ENCODE results near the gene C1QBP. TPM values are rescaled to one million over a fixed set of nuclear protein-coding genes. Genes with fewer than 3 reads are reported as not detected.

The C1QBP gene
- total RNA-seq, 1 experiment from 2014 or later: 308 TPM

- H3F3A ChIP-seq (ENCODE audit: low read length, unreplicated experiment): peaks cover 6% of the 10 kb centered on the region
- H4K20me1 ChIP-seq (ENCODE audit: low read length): peaks cover 31% of the 10 kb centered on the region
- H2AFZ ChIP-seq (ENCODE audit: low read length): no peak overlapping the region
- no peaks in the 10 kb centered on the region for H3K9me2 ChIP-seq (replicated peaks; ENCODE audit: low read length)
- H3K4me2 ChIP-seq (ENCODE audit: low read length): peak overlapping the region; percentile 84
- peaks cover 13% of the 10 kb centered on the region for H3K4me1 ChIP-seq (ENCODE audit: insufficient read depth, low read length)
- POLR2A ChIA-PET (ENCODE audit: unreplicated experiment): no interaction called here
- TF ChIP-seq, protein P1, sequence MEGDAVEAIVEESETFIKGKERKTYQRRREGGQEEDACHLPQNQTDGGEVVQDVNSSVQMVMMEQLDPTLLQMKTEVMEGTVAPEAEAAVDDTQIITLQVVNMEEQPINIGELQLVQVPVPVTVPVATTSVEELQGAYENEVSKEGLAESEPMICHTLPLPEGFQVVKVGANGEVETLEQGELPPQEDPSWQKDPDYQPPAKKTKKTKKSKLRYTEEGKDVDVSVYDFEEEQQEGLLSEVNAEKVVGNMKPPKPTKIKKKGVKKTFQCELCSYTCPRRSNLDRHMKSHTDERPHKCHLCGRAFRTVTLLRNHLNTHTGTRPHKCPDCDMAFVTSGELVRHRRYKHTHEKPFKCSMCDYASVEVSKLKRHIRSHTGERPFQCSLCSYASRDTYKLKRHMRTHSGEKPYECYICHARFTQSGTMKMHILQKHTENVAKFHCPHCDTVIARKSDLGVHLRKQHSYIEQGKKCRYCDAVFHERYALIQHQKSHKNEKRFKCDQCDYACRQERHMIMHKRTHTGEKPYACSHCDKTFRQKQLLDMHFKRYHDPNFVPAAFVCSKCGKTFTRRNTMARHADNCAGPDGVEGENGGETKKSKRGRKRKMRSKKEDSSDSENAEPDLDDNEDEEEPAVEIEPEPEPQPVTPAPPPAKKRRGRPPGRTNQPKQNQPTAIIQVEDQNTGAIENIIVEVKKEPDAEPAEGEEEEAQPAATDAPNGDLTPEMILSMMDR (conservative IDR thresholded peaks at IDR 0.05; ENCODE audit: low read depth, low read length): no peak
- TF ChIP-seq EZH2 (IDR thresholded peaks at IDR 0.05; ENCODE audit: low read length, unreplicated experiment) (no peak), EZH2phosphoT487 (IDR thresholded peaks at IDR 0.05; ENCODE audit: borderline replicate concordance, low read length) (no peak)
- no peaks in the 10 kb centered on the region for H3K9me3 ChIP-seq (ENCODE audit: low read length)
- no peak overlapping the region for H3K27ac ChIP-seq (ENCODE audit: low read length)
- no peak for ATAC-seq
- DNase-seq: no peak
- peaks cover 67% of the 10 kb centered on the region for H3K79me2 ChIP-seq (ENCODE audit: low read length)
- H3K27me3 ChIP-seq (ENCODE audit: low read length): no peaks in the 10 kb centered on the region
- no peaks in the 10 kb centered on the region for H3K36me3 ChIP-seq (ENCODE audit: low read depth, low read length)
- H3K4me3 ChIP-seq (ENCODE audit: low read length): peak overlapping the region; percentile 97
- intact Hi-C loops (cut with micrococcal nuclease): no loop called here
- CTCF ChIA-PET: no interaction called here
- no TSS peak for BruUV-seq (replicated peaks)
- H3K9ac ChIP-seq (ENCODE audit: low read length): peak overlapping the region; percentile 98; the same call in 1 of the 2 replicates
Observed at GRCh38 chr17:5466295-5466694, 27.3 kb upstream of the C1QBP start.

DNA sequence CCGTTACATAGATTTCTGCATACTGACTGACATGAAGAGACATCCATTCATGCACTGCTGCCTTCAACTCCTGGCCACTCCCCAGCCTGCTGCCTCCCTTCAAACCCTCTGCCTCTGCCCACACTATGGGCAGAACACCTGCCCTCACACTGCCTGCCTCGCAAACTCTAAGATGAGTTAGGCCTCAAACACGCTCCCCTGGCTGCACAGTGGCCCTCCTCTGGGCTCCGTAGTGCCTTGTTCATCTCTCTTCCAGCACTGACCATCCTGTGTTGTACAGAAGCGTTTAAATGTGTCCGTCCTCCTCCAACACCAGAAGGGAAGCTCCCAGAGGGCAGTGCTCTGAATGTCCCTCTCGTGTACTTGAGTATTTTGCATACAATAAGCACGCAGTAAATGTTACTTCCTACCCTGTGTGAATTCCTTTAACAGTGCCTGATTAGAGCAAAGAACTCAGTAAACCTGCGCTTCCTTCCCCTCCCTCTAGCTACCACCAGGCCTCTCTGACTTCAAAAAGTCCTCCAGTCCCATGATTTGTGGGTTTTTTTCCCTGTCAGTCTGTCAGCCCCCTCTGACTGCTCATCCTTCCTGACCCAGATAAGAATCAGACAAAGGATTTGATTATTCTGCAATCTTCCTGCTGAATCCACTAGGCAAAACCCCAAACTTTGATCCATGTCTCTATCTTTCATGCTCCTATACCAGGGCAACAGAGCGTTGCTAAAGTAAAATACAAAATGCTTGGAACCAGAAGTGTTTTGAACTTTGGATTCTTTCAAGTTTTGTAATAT, 26.0 kb upstream of the C1QBP start:
- BruUV-seq (replicated peaks): no TSS peak
- H3K36me3 ChIP-seq (ENCODE audit: low read depth, low read length): no peaks in the 10 kb centered on the region
- no peaks in the 10 kb centered on the region for H3K27me3 ChIP-seq (ENCODE audit: low read length)
- no peaks in the 10 kb centered on the region for H3K9me2 ChIP-seq (replicated peaks; ENCODE audit: low read length)
- DNase-seq: no peak
- H3K9me3 ChIP-seq (ENCODE audit: low read length): no peaks in the 10 kb centered on the region
- peaks cover 31% of the 10 kb centered on the region for H4K20me1 ChIP-seq (ENCODE audit: low read length)
- H3K4me3 ChIP-seq (ENCODE audit: low read length): no peak overlapping the region
- intact Hi-C loops (cut with micrococcal nuclease): no loop called here
- H3K4me1 ChIP-seq (ENCODE audit: insufficient read depth, low read length): peaks cover 13% of the 10 kb centered on the region
- peaks cover 67% of the 10 kb centered on the region for H3K79me2 ChIP-seq (ENCODE audit: low read length)
- no peak overlapping the region for H3K4me2 ChIP-seq (ENCODE audit: low read length)
- TF ChIP-seq EZH2phosphoT487 (IDR thresholded peaks at IDR 0.05; ENCODE audit: borderline replicate concordance, low read length) (no peak), EZH2 (IDR thresholded peaks at IDR 0.05; ENCODE audit: low read length, unreplicated experiment) (no peak)
- TF ChIP-seq, protein P1 (conservative IDR thresholded peaks at IDR 0.05; ENCODE audit: low read depth, low read length): no peak
- POLR2A ChIA-PET (ENCODE audit: unreplicated experiment): no interaction called here
- CTCF ChIA-PET: no interaction called here
- no peak overlapping the region for H3K27ac ChIP-seq (ENCODE audit: low read length)
- H2AFZ ChIP-seq (ENCODE audit: low read length): no peak overlapping the region
- no peaks in the 10 kb centered on the region for H3F3A ChIP-seq (ENCODE audit: low read length, unreplicated experiment)
- no peak overlapping the region for H3K9ac ChIP-seq (ENCODE audit: low read length)
- ATAC-seq: no peak

GRCh38 chr17:5446786-5447185, 7.8 kb upstream of the C1QBP start:
- Histone ChIP-seq H3K36me3 (ENCODE audit: low read depth, low read length) (peaks cover 14% of the 10 kb centered on the region), H3F3A (ENCODE audit: low read length, unreplicated experiment) (no peaks in the 10 kb centered on the region), H3K9me3 (ENCODE audit: low read length) (no peaks in the 10 kb centered on the region), H3K9ac (ENCODE audit: low read length) (no peak overlapping the region), H3K79me2 (ENCODE audit: low read length) (no peaks in the 10 kb centered on the region), H3K27ac (ENCODE audit: low read length) (no peak overlapping the region), H4K20me1 (ENCODE audit: low read length) (no peaks in the 10 kb centered on the region), H3K9me2 (replicated peaks; ENCODE audit: low read length) (no peaks in the 10 kb centered on the region), H3K4me1 (ENCODE audit: insufficient read depth, low read length) (no peaks in the 10 kb centered on the region), H2AFZ (ENCODE audit: low read length) (no peak overlapping the region), H3K4me2 (ENCODE audit: low read length) (no peak overlapping the region), H3K4me3 (ENCODE audit: low read length) (no peak overlapping the region), H3K27me3 (ENCODE audit: low read length) (no peaks in the 10 kb centered on the region)
- ChIA-PET CTCF (no interaction called here), POLR2A (ENCODE audit: unreplicated experiment) (no interaction called here)
- TF ChIP-seq, protein P1 (conservative IDR thresholded peaks at IDR 0.05; ENCODE audit: low read depth, low read length): no peak
- intact Hi-C loops (cut with micrococcal nuclease): no loop called here
- DNase-seq (no peak), ATAC-seq (no peak)
- no TSS peak for BruUV-seq (replicated peaks)
